Upper lobe of left lung (tissue), 6 donors: ENCODE results near the gene MTCL1. TPM values are rescaled to one million over a fixed set of nuclear protein-coding genes. Genes with fewer than 3 reads are reported as not detected.

ENCODE experiments used
- ATAC-seq, 2 donors: fragments of 200-7000 bp; cut with Tn5 transposase; one replicate each; pipeline ENCODE4 v1.9.1; 2022; ENCODE audit warnings: mild to moderate bottlenecking in 2 of 2, moderate library complexity in 2 of 2; ENCODE audit not compliant: low FRiP score in 2 of 2
- DNase-seq, 2 donors: peaks; one replicate each; pipeline ENCODE4 v3.0.0-alpha.2; 2019 to 2020
- H3K27ac ChIP-seq, 4 donors: fragments of 200-600 bp; sonication (generic); one replicate each; pipeline ENCODE4 v1.5.1; 2016 to 2019
- H3K27me3 ChIP-seq, 4 donors: fragments of 200-600 bp; sonication (generic); one replicate each; pipeline ENCODE4 v1.5.1; 2017 to 2019
- H3K36me3 ChIP-seq, 4 donors: fragments of 200-600 bp; sonication (generic); one replicate each; pipeline ENCODE4 v1.5.1; 2016 to 2019
- H3K4me1 ChIP-seq, 4 donors: fragments of 200-600 bp; sonication (generic); one replicate each; pipeline ENCODE4 v1.5.1; 2018 to 2019
- H3K4me3 ChIP-seq, 4 donors: fragments of 200-600 bp; sonication (generic); one replicate each; pipeline ENCODE4 v1.5.1; 2017 to 2019; ENCODE audit warnings: mild to moderate bottlenecking in 2 of 4, moderate library complexity in 1 of 4
- H3K9me3 ChIP-seq, 4 donors: fragments of 200-600 bp; sonication (generic); one replicate each; pipeline ENCODE4 v1.5.1; 2018 to 2019
- CTCF ChIP-seq, 6 experiments: fragments of 450-650 bp in 4 of 6; fragments of 200-600 bp in 2 of 6; sonication (generic) in 2 of 6; IDR thresholded peaks; one replicate each; pipeline ENCODE4 v1.5.1; 2016 to 2019; ENCODE audit warnings: antibody characterized with exemption in 6 of 6
- EP300 ChIP-seq, 4 donors: sonication (generic); formaldehyde crosslinking; IDR thresholded peaks; one replicate each; pipeline ENCODE4 v1.5.1; 2017; ENCODE audit warnings: antibody characterized with exemption in 4 of 4, control low read depth in 2 of 4
- POLR2A ChIP-seq, 4 donors: fragments of 450-650 bp; IDR thresholded peaks; one replicate each; pipeline ENCODE4 v1.5.1; 2016 to 2017; ENCODE audit warnings: antibody characterized with exemption in 4 of 4, mild to moderate bottlenecking in 2 of 4
- POLR2AphosphoS5 ChIP-seq, 2 donors: sonication (generic); formaldehyde crosslinking; IDR thresholded peaks; one replicate each; pipeline ENCODE4 v1.5.1; 2017; ENCODE audit warnings: antibody characterized with exemption in 2 of 2
- WGBS, 2 donors: methylation state at CpG; one replicate each; pipeline ENCODE4 v1.1.5; 2017 to 2018; 5-methylcytosine and 5-hydroxymethylcytosine counted together
- total RNA-seq, 6 donors: library from RNA; depleted of rRNA in 4 of 6; stranded (reverse); fragments of >200 nt in 4 of 6; gene quantifications; one replicate each; pipeline versions ENCODE4 v1.1.0 to v1.2.1, GENCODE V29; 2016 to 2021
- donor health status: DM: no; HTN: no; CAD: no; lungs with moderate emphysema.
- donor health status: DM: no; HTN: yes; CAD: no; lungs with severe emphysema.

The MTCL1 gene
- total RNA-seq, 6 donors from 2014 or later = 4.5 to 17.9 (median 8.1) TPM

DNA sequence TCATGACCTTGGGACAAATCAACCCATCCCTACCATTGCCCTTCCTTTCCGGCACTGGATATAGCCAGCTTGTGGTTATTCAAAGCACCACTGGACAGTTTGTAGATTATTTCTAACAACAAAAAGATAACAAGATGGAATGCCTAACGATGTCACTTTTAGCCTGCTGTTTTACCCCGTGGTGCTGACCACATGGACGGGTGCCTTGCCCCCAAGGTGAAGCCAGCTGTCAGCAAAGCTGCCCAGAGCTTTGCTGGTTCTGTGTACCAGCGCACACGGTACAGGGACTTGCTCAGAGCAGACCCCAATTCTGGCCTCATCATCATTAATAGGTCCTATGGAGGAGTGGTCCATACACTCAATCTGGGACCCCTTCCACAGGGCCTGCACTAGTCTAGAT is 118.2 kb downstream of the MTCL1 start:
- 91 to 93% methylated on average over 5 to 6 of the region's 6 CpGs for WGBS, 2 donors
- TF ChIP-seq EP300 (IDR thresholded peaks at IDR 0.05) (no peak), CTCF (IDR thresholded peaks at IDR 0.05) (no peak), POLR2A (IDR thresholded peaks at IDR 0.05) (no peak), POLR2AphosphoS5 (IDR thresholded peaks at IDR 0.05) (no peak)
- Histone ChIP-seq H3K27ac (no peak overlapping the region), H3K36me3 (peaks cover 0 to 5% (median 0%) of the 10 kb centered on the region in 4 donors), H3K4me3 (no peak overlapping the region), H3K27me3 (no peaks in the 10 kb centered on the region), H3K4me1 (no peaks in the 10 kb centered on the region), H3K9me3 (no peaks in the 10 kb centered on the region)
- no peak for DNase-seq
- ATAC-seq = no peak

DNA sequence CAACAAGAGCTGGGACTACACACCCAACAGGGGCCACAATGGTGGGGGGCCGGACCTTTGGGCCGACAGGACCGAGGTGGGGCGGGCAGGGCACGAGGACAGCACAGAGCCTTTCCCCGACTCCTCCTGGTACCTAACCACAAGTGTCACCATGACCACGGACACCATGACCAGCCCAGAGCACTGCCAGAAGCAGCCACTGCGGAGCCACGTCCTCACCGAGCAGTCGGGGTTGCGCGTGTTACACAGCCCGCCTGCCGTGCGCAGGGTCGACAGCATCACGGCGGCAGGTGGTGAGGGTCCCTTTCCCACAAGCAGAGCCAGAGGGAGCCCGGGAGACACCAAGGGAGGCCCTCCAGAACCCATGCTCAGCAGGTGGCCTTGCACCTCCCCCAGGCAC is 119.5 kb downstream of the MTCL1 start:
- 97 to 100% methylated on average over 12 to 17 of the region's 20 CpGs for WGBS, 2 donors
- Histone ChIP-seq H3K4me3 (no peak overlapping the region), H3K27me3 (no peaks in the 10 kb centered on the region), H3K9me3 (no peaks in the 10 kb centered on the region), H3K36me3 (peaks cover 0 to 5% (median 0%) of the 10 kb centered on the region in 4 donors), H3K27ac (no peak overlapping the region), H3K4me1 (no peaks in the 10 kb centered on the region)
- ATAC-seq = no peak
- TF ChIP-seq EP300 (IDR thresholded peaks at IDR 0.05) (no peak), POLR2A (IDR thresholded peaks at IDR 0.05) (no peak), CTCF (IDR thresholded peaks at IDR 0.05) (no peak), POLR2AphosphoS5 (IDR thresholded peaks at IDR 0.05) (no peak)
- DNase-seq = peak in 1 of 2 donors; percentile 79

DNA sequence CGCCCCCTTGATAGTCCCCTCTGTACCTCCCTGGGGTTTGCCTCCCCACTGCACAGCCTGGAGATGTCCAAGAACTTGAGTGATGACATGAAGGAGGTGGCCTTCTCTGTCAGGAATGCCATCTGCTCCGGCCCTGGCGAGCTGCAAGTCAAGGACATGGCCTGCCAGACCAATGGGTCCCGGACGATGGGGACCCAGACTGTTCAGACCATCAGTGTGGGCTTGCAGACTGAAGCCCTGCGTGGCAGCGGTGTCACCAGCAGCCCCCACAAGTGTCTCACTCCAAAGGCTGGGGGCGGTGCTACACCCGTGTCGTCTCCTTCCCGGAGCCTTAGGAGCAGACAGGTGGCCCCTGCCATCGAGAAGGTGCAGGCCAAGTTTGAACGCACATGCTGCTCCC is 119.9 kb downstream of the MTCL1 start:
- TF ChIP-seq CTCF (IDR thresholded peaks at IDR 0.05) (no peak), POLR2A (IDR thresholded peaks at IDR 0.05) (no peak), EP300 (IDR thresholded peaks at IDR 0.05) (no peak), POLR2AphosphoS5 (IDR thresholded peaks at IDR 0.05) (no peak)
- DNase-seq = peak in 1 of 2 donors; percentile 50
- ATAC-seq = no peak
- H3K9me3 ChIP-seq = no peaks in the 10 kb centered on the region
- H3K27me3 ChIP-seq = no peaks in the 10 kb centered on the region
- no peaks in the 10 kb centered on the region for H3K4me1 ChIP-seq
- H3K4me3 ChIP-seq = no peak overlapping the region
- H3K36me3 ChIP-seq = peaks cover 0 to 5% (median 0%) of the 10 kb centered on the region in 4 donors
- H3K27ac ChIP-seq = no peak overlapping the region
- WGBS, 2 donors = 93 to 94% methylated on average over 9 to 13 of the region's 13 CpGs

DNA sequence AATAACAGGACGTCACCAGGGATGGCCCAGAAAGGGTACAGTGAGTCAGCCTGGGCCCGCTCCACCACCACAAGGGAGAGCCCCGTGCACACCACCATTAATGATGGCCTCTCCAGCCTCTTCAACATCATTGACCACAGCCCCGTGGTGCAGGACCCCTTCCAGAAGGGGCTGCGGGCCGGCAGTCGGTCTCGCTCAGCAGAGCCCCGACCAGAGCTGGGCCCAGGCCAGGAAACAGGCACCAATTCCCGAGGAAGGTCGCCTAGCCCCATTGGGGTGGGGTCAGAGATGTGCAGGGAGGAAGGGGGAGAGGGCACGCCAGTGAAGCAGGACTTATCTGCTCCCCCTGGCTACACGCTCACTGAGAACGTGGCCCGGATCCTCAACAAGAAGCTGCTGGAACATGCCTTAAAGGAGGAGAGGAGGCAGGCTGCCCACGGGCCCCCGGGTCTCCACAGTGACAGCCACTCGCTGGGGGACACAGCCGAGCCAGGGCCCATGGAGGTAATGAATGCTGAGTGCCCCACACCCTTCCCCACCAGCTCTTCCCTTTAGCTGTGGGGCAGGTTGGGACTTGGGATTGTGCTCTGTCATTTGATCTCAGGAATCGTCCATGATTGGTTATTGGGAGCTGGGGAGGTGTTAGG is 120.5 kb downstream of the MTCL1 start:
- no peaks in the 10 kb centered on the region for H3K27me3 ChIP-seq
- no peak overlapping the region for H3K27ac ChIP-seq
- DNase-seq (peak in 1 of 2 donors; percentile 61), ATAC-seq (no peak)
- H3K9me3 ChIP-seq = no peaks in the 10 kb centered on the region
- peaks cover 0 to 5% (median 0%) of the 10 kb centered on the region in 4 donors for H3K36me3 ChIP-seq
- 90 to 96% methylated on average over 5 to 18 of the region's 20 CpGs for WGBS, 2 donors
- no peak overlapping the region for H3K4me3 ChIP-seq
- H3K4me1 ChIP-seq = no peaks in the 10 kb centered on the region
- no peak for TF ChIP-seq POLR2AphosphoS5 (IDR thresholded peaks at IDR 0.05)
- TF ChIP-seq POLR2A (IDR thresholded peaks at IDR 0.05) = no peak
- TF ChIP-seq CTCF (IDR thresholded peaks at IDR 0.05) = no peak

DNA sequence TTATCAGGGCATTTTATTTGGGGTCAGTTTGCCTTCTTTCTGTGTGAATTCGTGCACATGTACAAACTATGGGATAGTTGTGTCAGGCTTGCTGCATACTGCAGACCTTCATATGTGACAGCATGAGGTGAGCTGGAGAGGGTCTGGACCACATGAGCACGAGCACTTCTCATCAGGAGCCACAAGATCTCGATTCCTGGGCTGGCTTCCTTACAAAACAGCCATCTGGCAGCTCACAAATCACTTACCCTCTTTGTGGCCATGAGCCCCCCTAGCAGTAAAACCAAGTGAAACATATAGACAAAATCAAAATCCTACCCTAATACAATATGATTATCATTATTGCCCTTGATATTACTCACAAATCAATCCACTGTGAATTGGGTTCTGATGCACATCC is 121.2 kb downstream of the MTCL1 start:
- no peak overlapping the region for H3K27ac ChIP-seq
- TF ChIP-seq CTCF (IDR thresholded peaks at IDR 0.05) (no peak), POLR2AphosphoS5 (IDR thresholded peaks at IDR 0.05) (no peak), POLR2A (IDR thresholded peaks at IDR 0.05) (no peak), EP300 (IDR thresholded peaks at IDR 0.05) (no peak)

More for the DNA sequence above, 121.2 kb downstream of the MTCL1 start:
- no peaks in the 10 kb centered on the region for H3K27me3 ChIP-seq
- H3K36me3 ChIP-seq = peaks cover 0 to 5% (median 0%) of the 10 kb centered on the region in 4 donors
- ATAC-seq (no peak), DNase-seq (no peak)
- no peaks in the 10 kb centered on the region for H3K9me3 ChIP-seq
- H3K4me3 ChIP-seq = no peak overlapping the region
- H3K4me1 ChIP-seq = no peaks in the 10 kb centered on the region
- WGBS, 2 donors = 80 to 85% methylated on average over 3 of the region's 3 CpGs
